Myocyte (in vitro differentiated cells): ENCODE data around the gene HPSE. TPM values are rescaled to one million over a fixed set of nuclear protein-coding genes. Genes with fewer than 3 reads are reported as not detected.
"Not testable (repeated sequence)": the region's sequence is repeated elsewhere in the genome, so short reads cannot be mapped to it uniquely, and the experiment has no call there.

Experiments
- DNase-seq: peaks from one replicate; pipeline ENCODE4 v3.0.0-alpha.2; 2012; ENCODE audit warnings: low read depth
- total RNA-seq: library from RNA; depleted of rRNA; stranded (reverse); fragments of >200 nt; gene quantifications from 2 replicates; pipeline ENCODE4 v1.2.3, GENCODE V29; 2014

The HPSE gene
- total RNA-seq, 1 donor from 2014 or later: 0.21 TPM

- DNase-seq: peak; percentile 10
These were observed 1.1 kb upstream of the HPSE start for GRCh38 chr4:83335701-83336100.

GRCh38 chr4:83331956-83332355 is 2.7 kb downstream of the HPSE start:
- DNase-seq: no peak

GRCh38 chr4:83329521-83330110 is 5.0 kb downstream of the HPSE start:
- DNase-seq: no peak

DNA sequence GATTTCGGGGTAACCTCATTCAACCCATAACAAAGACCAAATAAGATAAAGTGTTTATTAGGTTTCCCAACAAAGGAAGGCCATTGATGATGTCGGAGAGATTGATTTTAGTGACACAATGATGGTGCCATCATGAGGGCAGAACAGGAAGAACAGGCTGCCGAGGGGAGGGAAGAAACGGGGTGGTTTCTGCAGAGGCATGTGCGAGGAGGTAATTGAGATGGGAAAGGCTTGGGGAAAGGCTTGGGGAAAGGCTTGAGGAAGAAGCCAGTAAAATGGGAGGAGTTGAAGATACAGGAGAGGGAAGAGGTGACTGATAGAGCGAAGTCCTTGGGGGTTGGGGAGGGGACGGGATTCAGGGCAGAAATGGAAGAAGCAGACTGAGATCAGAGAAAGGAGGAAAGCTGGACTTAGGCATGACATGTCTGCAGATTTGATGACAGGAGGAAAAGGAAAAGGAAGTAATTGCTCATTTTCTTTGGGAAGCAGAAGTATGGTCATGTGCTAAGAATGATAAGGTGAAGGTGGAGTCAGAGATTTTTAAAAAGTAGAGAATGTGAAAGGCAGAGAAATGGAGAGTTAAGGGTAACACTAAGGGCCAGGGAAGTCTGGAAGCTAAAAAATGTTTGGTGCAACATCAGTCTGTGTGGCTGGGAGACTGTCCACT is 6.0 kb downstream of the HPSE start:
- no peak for DNase-seq

GRCh38 chr4:83326546-83326945 is 8.1 kb downstream of the HPSE start:
- no peak for DNase-seq

DNA sequence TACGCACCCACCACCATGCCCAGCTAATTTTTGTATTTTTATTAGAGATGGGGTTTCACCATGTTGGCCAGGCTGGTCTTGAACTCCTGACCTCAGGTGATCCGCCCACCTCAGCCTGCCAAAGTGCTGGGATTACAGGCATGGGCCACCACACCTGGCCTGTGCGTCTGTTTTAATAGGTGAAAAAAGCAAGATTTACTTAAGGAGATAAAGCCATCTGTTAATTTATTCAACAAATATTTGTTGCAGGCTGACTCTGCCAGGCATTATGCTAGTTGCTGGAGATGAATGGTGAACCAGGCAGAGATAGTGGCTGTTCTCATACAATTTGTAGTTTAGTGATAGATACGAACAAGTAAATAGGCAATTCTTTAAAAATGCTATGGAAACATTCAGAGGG is 9.3 kb downstream of the HPSE start:
- DNase-seq: not testable (repeated sequence)

DNA sequence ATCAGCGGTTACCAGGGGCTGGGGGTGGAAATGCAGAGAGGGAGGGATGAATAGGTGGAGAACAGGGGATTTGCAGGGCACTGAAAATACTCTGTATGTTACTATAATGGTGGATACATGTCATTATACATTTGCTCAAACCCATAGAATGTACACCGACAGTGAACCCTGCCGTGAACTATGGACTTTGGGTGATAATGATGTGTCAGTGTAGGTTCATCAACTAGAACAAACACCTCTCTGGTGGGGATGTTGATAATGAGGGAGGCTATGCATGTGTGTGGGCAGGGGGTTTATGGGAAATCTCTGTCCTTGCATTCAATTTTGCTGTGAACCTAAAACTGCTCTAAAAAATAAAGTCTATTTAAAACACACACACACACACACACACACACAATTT is 11.5 kb downstream of the HPSE start:
- no peak for DNase-seq

- DNase-seq: peak; percentile 5
These were observed 14.1 kb downstream of the HPSE start for GRCh38 chr4:83320548-83320947.

DNA sequence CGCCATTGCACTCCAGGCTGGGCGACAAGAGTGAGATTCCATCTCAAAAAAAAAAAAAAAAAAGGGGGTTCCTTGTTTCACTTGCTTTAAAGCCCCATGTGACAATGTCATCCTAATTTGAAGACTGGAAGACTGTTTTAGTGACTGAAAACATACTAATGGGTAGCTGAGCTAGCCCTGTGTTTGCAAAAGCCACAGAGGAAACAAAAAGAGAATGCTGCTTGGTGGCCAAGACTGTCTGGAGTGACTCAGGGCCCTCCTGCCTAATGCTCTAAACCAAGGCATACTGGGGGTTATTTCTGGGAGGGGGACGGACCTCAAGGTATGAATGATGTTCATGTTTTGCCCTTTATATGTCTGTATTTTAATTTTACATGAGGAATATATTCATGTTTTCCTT is 16.0 kb downstream of the HPSE start:
- DNase-seq: no peak

DNA sequence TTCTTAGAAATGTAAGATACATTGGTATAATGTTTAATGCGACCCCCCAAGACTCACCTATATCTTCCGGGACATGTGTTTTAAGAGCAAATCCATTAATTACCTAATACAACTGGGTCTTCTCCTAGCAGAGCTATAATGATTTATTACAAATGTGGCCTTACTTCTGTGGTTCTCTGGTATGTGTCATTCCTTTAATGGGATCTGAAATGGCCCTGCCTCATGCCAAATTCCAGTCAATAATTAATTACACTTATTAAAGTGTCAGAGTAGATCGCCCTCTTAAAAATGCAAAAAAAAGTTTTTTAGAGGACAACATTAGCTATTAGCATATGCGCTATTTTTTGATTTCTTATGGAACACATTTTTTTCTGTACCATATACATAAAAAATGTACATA is 17.0 kb downstream of the HPSE start:
- no peak for DNase-seq

DNA sequence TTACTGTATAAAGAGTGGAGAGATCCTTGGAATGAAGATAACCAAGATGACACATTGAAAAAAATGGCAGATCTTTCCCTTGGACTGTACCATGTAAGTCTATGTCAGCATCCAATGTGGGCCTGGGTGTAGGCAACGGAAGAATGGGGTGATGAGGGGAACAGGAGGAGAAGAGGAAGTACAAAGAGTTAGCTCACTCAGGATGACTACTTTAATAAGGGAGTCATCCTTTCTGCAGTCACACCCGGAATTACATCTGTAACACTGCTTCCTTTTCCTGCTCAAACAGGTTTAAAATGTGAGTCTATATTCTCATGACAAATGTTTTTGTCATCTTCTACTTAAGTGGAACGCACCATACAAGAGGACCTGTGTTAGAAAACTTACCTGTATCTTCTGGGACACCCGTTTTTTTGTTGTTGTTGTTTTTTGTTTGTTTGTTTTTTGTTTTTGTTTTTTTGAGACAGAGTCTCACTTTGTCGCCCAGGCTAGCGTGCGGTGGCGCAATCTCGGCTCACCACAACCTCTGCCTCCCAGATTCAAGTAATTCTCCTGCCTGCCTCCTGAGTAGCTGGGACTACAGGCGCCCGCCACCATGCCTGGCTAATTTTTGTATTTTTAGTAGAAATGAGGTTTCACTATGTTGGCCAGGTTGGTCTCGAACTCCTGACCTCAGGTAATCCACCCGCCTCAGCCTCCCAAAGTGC is 18.0 kb downstream of the HPSE start:
- no peak for DNase-seq

DNA sequence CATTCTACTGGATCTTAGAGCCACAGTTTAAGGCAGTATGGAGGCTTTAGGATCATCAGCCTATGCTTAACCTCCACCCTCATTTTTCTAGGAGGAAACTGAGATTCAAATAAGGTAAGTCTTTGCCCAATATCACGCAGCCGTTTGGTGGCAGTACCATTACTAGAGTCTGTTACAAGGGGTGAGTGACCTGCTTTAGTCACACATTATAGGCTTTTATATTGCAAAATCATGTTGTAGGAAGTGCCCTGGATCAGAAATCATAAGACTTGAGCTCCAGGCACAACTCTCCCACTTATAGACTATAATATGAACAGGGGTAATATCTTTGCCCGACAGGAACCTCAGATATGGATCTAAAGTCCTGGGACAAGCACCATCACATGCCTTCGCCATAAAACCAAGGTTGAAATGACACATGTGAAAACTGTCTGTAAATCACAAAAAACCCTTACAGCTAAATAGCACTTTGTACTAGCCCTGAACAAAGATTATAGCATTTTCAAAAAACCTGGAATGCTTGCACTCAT is 19.2 kb downstream of the HPSE start:
- DNase-seq: no peak

GRCh38 chr4:83308672-83309071 is 26.0 kb downstream of the HPSE start:
- DNase-seq: no peak

DNA sequence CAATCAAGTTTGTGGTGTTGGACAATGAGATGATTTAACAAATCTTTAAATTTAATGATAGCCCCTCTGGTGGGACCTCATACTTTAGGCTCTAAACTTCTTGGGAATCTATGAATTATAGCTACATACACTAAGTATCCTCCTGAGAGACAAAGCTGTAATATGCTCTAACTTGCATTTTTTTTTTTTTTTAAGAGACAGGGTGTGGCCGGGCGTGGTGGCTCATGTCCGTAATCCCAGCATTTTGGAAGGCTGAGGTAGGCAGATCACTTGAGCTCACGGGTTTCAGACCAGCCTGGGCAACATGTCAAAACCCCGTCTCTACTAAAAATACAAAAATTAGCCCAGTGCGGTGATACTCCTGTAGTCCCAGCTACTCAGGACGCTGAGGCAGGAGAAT is 26.7 kb downstream of the HPSE start:
- no peak for DNase-seq

- no peak for DNase-seq
These were observed 29.5 kb downstream of the HPSE start for GRCh38 chr4:83305187-83305586.

GRCh38 chr4:83297548-83298260 is 36.9 kb downstream of the HPSE start:
- no peak for DNase-seq

GRCh38 chr4:83293305-83294046 is 41.2 kb downstream of the HPSE start:
- no peak for DNase-seq

DNA sequence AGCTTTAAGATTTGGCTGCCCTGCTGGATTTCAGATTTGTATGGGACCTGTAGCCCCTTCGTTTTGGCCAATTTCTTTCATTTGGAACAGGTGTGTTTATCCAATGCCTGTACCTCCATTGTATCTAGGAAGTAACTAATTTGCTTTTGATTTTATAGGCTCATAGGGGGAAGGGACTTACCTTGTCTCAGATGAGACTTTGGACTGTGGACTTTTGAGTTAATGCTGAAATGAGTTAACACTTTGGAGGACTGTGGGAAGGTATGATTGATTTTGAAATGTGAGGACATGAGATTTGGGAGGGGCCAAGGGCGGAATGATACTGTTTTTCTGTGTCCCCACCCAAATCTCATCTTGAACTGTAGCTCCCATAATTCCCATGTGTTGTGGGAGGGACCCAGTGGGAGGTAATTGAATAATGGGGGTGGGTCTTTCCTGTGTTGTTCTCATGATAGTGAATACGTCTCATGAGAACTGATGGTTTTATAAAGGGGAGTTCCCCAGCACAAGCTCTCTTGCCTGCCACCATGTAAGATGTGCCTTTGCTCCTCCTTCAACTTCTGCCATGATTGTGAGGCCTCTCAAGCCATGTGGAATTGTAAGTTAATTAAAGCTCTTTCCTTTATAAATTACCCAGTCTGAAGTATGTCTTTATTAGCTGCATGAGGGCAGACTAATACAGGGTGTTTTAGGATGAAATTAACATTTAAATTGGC is 44.4 kb downstream of the HPSE start:
- DNase-seq: not testable (repeated sequence)

DNA sequence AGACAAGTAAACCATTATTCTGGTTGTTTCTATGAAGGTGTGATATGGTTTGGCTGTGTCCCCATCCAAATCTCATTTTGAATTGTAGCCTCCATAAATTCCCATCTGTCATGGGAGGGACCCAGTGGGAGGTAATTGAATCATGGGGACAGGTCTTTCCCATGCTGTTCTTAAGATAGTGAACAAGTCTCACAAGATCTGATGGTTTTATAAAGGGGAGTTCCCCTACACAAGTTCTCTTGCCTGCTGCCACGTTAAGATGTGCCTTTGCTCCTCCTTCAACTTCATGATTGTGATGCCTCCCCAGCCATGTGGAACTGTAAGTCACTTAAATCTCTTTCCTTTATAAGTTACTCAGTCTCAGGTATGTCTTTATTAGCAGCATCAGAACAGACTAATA is 46.3 kb downstream of the HPSE start:
- not testable (repeated sequence) for DNase-seq

GRCh38 chr4:83285055-83285407 is 49.6 kb downstream of the HPSE start:
- DNase-seq: peak; percentile 58
